ENCODE results near the gene POU2AF1.
A peak's percentile ranks its signal among the peaks of the same experiment; 100 is the strongest.

POU2AF1 gene

GRCh38 chr11:111419641-111420327, 40.7 kb upstream of the POU2AF1 start:
- Histone ChIP-seq H3K27ac (peak overlapping the region in 7 of 11 experiments; percentile 22 to 86 (median 79); a peak in 11 of 22 replicates), H3K36me3 (no peaks in the 10 kb centered on the region), H3K9me3 (replicated peaks in 1 of 11) (peaks cover 0 to 15% (median 0%) of the 10 kb centered on the region in 11 experiments; a peak in 7 of 22 replicates), H3K27me3 (no peaks in the 10 kb centered on the region), H3K4me2 (peak overlapping the region; percentile 82 to 93 (median 91)), H3K4me1 (peaks cover 50 to 99% (median 92%) of the 10 kb centered on the region in 10 experiments), H3K9ac (0 out of 22 replicates have a peak overlapping the region, but pooled peaks of 1 of the 11 experiments have one; percentile 34), H3K4me3 (peak overlapping the region in 1 of 10 experiments; percentile 3; a peak in 2 of 20 replicates), H4K20me1 (no peaks in the 10 kb centered on the region)
- TF ChIP-seq Cebpa-rat (IDR thresholded peaks at IDR 0.05) = no peak

- Histone ChIP-seq H3K4me2 (peak overlapping the region; percentile 82 to 93 (median 91)), H4K20me1 (no peaks in the 10 kb centered on the region), H3K4me3 (peak overlapping the region in 1 of 10 experiments; percentile 13; a peak in 1 of 20 replicates), H3K27ac (peak overlapping the region in 7 of 11 experiments; percentile 59 to 86 (median 79); a peak in 12 of 22 replicates), H3K36me3 (no peaks in the 10 kb centered on the region), H3K27me3 (no peaks in the 10 kb centered on the region), H3K4me1 (peaks cover 56 to 100% (median 97%) of the 10 kb centered on the region in 10 experiments), H3K9ac (peak overlapping the region in 1 of 11 experiments; percentile 34; a peak in 2 of 22 replicates), H3K9me3 (replicated peaks in 1 of 11) (peaks cover 0 to 15% (median 0%) of the 10 kb centered on the region in 11 experiments; a peak in 7 of 22 replicates)
- no peak for TF ChIP-seq Cebpa-rat (IDR thresholded peaks at IDR 0.05)
Observed at GRCh38 chr11:111419181-111419580, 40.1 kb upstream of the POU2AF1 start.

- Histone ChIP-seq H3K9me3 (replicated peaks in 1 of 11) (peaks cover 0 to 15% (median 0%) of the 10 kb centered on the region in 11 experiments; a peak in 7 of 22 replicates), H3K4me3 (no peak overlapping the region), H3K9ac (peak overlapping the region in 4 of 11 experiments; percentile 59 to 75 (median 68); a peak in 4 of 22 replicates), H3K36me3 (no peaks in the 10 kb centered on the region), H3K4me1 (peaks cover 61 to 100% (median 100%) of the 10 kb centered on the region in 10 experiments), H3K27ac (peak overlapping the region in 9 of 11 experiments; percentile 59 to 86 (median 77); a peak in 17 of 22 replicates), H4K20me1 (no peaks in the 10 kb centered on the region), H3K4me2 (peak overlapping the region; percentile 82 to 93 (median 91)), H3K27me3 (no peaks in the 10 kb centered on the region)
- no peak for TF ChIP-seq Cebpa-rat (IDR thresholded peaks at IDR 0.05)
Observed at GRCh38 chr11:111418436-111418787, 39.3 kb upstream of the POU2AF1 start.

- no peak for TF ChIP-seq Cebpa-rat (IDR thresholded peaks at IDR 0.05)
- peaks cover 0 to 16% (median 0%) of the 10 kb centered on the region in 11 experiments; a peak in 7 of 22 replicates for H3K9me3 ChIP-seq (replicated peaks in 1 of 11)
- peak overlapping the region in 6 of 10 experiments; percentile 35 to 52 (median 43); a peak in 10 of 20 replicates for H3K4me3 ChIP-seq
- no peaks in the 10 kb centered on the region for H3K36me3 ChIP-seq
- no peaks in the 10 kb centered on the region for H3K27me3 ChIP-seq
- peak overlapping the region; percentile 18 to 86 (median 75); a peak in 20 of 22 replicates for H3K27ac ChIP-seq
- no peaks in the 10 kb centered on the region for H4K20me1 ChIP-seq
- peak overlapping the region; percentile 82 to 93 (median 91) for H3K4me2 ChIP-seq
- peak overlapping the region in 9 of 11 experiments; percentile 13 to 76 (median 65); a peak in 15 of 22 replicates for H3K9ac ChIP-seq
- H3K4me1 ChIP-seq = peaks cover 61 to 99% (median 96%) of the 10 kb centered on the region in 10 experiments
Observed at GRCh38 chr11:111417766-111418435, 38.8 kb upstream of the POU2AF1 start.

GRCh38 chr11:111417011-111417765, 38.1 kb upstream of the POU2AF1 start:
- peak overlapping the region; percentile 18 to 86 (median 75); a peak in 21 of 22 replicates for H3K27ac ChIP-seq
- no peaks in the 10 kb centered on the region for H3K36me3 ChIP-seq
- H3K4me3 ChIP-seq = peak overlapping the region in 7 of 10 experiments; percentile 29 to 52 (median 39); a peak in 15 of 20 replicates
- peak overlapping the region; percentile 82 to 93 (median 91) for H3K4me2 ChIP-seq
- no peaks in the 10 kb centered on the region for H4K20me1 ChIP-seq
- TF ChIP-seq Cebpa-rat (IDR thresholded peaks at IDR 0.05) = no peak
- peaks cover 61 to 92% (median 89%) of the 10 kb centered on the region in 10 experiments for H3K4me1 ChIP-seq
- H3K9me3 ChIP-seq (replicated peaks in 1 of 11) = peaks cover 0 to 18% (median 0%) of the 10 kb centered on the region in 11 experiments; a peak in 7 of 22 replicates
- H3K9ac ChIP-seq = peak overlapping the region in 9 of 11 experiments; percentile 13 to 76 (median 65); a peak in 16 of 22 replicates
- no peaks in the 10 kb centered on the region for H3K27me3 ChIP-seq

GRCh38 chr11:111416231-111416960, 37.3 kb upstream of the POU2AF1 start:
- Histone ChIP-seq H3K4me2 (peak overlapping the region; percentile 82 to 93 (median 91)), H3K4me1 (peaks cover 61 to 84% (median 81%) of the 10 kb centered on the region in 10 experiments), H3K4me3 (peak overlapping the region in 7 of 10 experiments; percentile 29 to 52 (median 39); a peak in 12 of 20 replicates), H3K36me3 (no peaks in the 10 kb centered on the region), H3K9ac (peak overlapping the region in 10 of 11 experiments; percentile 6 to 76 (median 62); a peak in 18 of 22 replicates), H3K9me3 (replicated peaks in 1 of 11) (peaks cover 0 to 18% (median 0%) of the 10 kb centered on the region in 11 experiments; a peak in 7 of 22 replicates), H3K27me3 (no peaks in the 10 kb centered on the region), H3K27ac (peak overlapping the region in 10 of 11 experiments; percentile 48 to 86 (median 76); a peak in 21 of 22 replicates), H4K20me1 (no peaks in the 10 kb centered on the region)
- no peak for TF ChIP-seq Cebpa-rat (IDR thresholded peaks at IDR 0.05)

GRCh38 chr11:111414936-111415335, 35.9 kb upstream of the POU2AF1 start:
- peaks cover 64 to 77% (median 73%) of the 10 kb centered on the region in 10 experiments for H3K4me1 ChIP-seq
- H3K4me3 ChIP-seq = peak overlapping the region in 3 of 10 experiments; percentile 33 to 46 (median 35); a peak in 5 of 20 replicates
- H3K4me2 ChIP-seq = peak overlapping the region; percentile 82 to 93 (median 91)
- no peaks in the 10 kb centered on the region for H3K36me3 ChIP-seq
- H3K27ac ChIP-seq = peak overlapping the region in 10 of 11 experiments; percentile 46 to 86 (median 76); a peak in 15 of 22 replicates
- TF ChIP-seq Cebpa-rat (IDR thresholded peaks at IDR 0.05) = no peak
- peak overlapping the region in 8 of 11 experiments; percentile 13 to 65 (median 51); a peak in 11 of 22 replicates for H3K9ac ChIP-seq
- peaks cover 0 to 15% (median 0%) of the 10 kb centered on the region in 11 experiments; a peak in 8 of 22 replicates for H3K9me3 ChIP-seq (replicated peaks in 1 of 11)
- no peaks in the 10 kb centered on the region for H4K20me1 ChIP-seq
- H3K27me3 ChIP-seq = no peaks in the 10 kb centered on the region

All from BLaER1 treated with 17β-estradiol and CSF1 and Interleukin-3, amounts not matched to agents 10 nM and 100 nM (cell line).